KMS-11 (cell line): ENCODE data around the gene THRAP3.

ENCODE experiments used
- H2AFZ ChIP-seq: fragments of 200-600 bp; sonication (generic); 2 replicates; pipeline ENCODE4 v1.6.1; 2016; ENCODE audit warnings: antibody characterized with exemption, mixed run types, low read depth
- H3K27ac ChIP-seq: fragments of 200-600 bp; sonication (generic); 2 replicates; pipeline ENCODE4 v1.6.1; 2016; ENCODE audit warnings: mild to moderate bottlenecking, mixed run types
- H3K27me3 ChIP-seq: fragments of 200-600 bp; sonication (generic); 2 replicates; pipeline ENCODE4 v1.6.1; 2017; ENCODE audit warnings: mild to moderate bottlenecking, low read depth, mixed run types, moderate library complexity; ENCODE audit not compliant: insufficient read depth
- H3K36me3 ChIP-seq: fragments of 200-600 bp; sonication (generic); 2 replicates; pipeline ENCODE4 v1.6.1; 2017; ENCODE audit warnings: mild to moderate bottlenecking, mixed run types; ENCODE audit not compliant: insufficient read depth
- H3K4me1 ChIP-seq: fragments of 200-600 bp; sonication (generic); 2 replicates; pipeline ENCODE4 v1.6.1; 2016; ENCODE audit warnings: mild to moderate bottlenecking, low read depth, mixed run types; ENCODE audit not compliant: poor library complexity, severe bottlenecking
- H3K4me2 ChIP-seq: fragments of 200-600 bp; sonication (generic); 2 replicates; pipeline ENCODE4 v1.7.0; 2016; ENCODE audit warnings: mild to moderate bottlenecking, mixed run types
- H3K4me3 ChIP-seq: fragments of 200-600 bp; sonication (generic); IDR thresholded peaks from 2 replicates; pipeline ENCODE4 v1.6.1; 2017; ENCODE audit warnings: low read depth, low read length, mixed read lengths; ENCODE audit not compliant: insufficient read depth
- H3K79me2 ChIP-seq: fragments of 200-600 bp; sonication (generic); 2 replicates; pipeline ENCODE4 v1.6.1; 2016; ENCODE audit warnings: low read depth, mixed run types; ENCODE audit not compliant: insufficient read depth
- H3K9ac ChIP-seq: fragments of 200-600 bp; sonication (generic); 2 replicates; pipeline ENCODE4 v1.6.1; 2016; ENCODE audit warnings: mild to moderate bottlenecking, mixed run types
- H4K20me1 ChIP-seq: fragments of 200-600 bp; sonication (generic); 2 replicates; pipeline ENCODE4 v1.6.1; 2016; ENCODE audit warnings: mild to moderate bottlenecking, mixed run types; ENCODE audit not compliant: insufficient read depth
- TF ChIP-seq, protein P1 (sequence below): fragments of 200-600 bp; sonication (generic); conservative IDR thresholded peaks from 2 replicates; pipeline ENCODE4 v1.6.1; 2017; ENCODE audit warnings: low read depth, mild to moderate bottlenecking, antibody characterized with exemption, low read length, moderate library complexity, mixed read lengths

The THRAP3 gene

GRCh38 chr1:36352125-36352909, 128.1 kb downstream of the THRAP3 start:
- H3K36me3 ChIP-seq, result no peaks in the 10 kb centered on the region
- H3K79me2 ChIP-seq, result no peaks in the 10 kb centered on the region
- H3K9ac ChIP-seq, result no peak overlapping the region
- no peak overlapping the region for H3K4me2 ChIP-seq
- H3K4me3 ChIP-seq, result no peak overlapping the region
- H3K4me1 ChIP-seq, result no peaks in the 10 kb centered on the region
- H3K27ac ChIP-seq, result no peak overlapping the region
- H3K27me3 ChIP-seq, result no peaks in the 10 kb centered on the region
- no peak overlapping the region for H2AFZ ChIP-seq
- TF ChIP-seq, protein P1, sequence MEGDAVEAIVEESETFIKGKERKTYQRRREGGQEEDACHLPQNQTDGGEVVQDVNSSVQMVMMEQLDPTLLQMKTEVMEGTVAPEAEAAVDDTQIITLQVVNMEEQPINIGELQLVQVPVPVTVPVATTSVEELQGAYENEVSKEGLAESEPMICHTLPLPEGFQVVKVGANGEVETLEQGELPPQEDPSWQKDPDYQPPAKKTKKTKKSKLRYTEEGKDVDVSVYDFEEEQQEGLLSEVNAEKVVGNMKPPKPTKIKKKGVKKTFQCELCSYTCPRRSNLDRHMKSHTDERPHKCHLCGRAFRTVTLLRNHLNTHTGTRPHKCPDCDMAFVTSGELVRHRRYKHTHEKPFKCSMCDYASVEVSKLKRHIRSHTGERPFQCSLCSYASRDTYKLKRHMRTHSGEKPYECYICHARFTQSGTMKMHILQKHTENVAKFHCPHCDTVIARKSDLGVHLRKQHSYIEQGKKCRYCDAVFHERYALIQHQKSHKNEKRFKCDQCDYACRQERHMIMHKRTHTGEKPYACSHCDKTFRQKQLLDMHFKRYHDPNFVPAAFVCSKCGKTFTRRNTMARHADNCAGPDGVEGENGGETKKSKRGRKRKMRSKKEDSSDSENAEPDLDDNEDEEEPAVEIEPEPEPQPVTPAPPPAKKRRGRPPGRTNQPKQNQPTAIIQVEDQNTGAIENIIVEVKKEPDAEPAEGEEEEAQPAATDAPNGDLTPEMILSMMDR, result no peak
- H4K20me1 ChIP-seq, result no peaks in the 10 kb centered on the region

GRCh38 chr1:36352910-36353878, 129.0 kb downstream of the THRAP3 start:
- TF ChIP-seq, protein P1, result no peak
- Histone ChIP-seq H3K4me1 (no peaks in the 10 kb centered on the region), H3K9ac (no peak overlapping the region), H2AFZ (no peak overlapping the region), H3K4me2 (no peak overlapping the region), H3K27ac (no peak overlapping the region), H4K20me1 (no peaks in the 10 kb centered on the region), H3K27me3 (no peaks in the 10 kb centered on the region), H3K79me2 (no peaks in the 10 kb centered on the region), H3K4me3 (no peak overlapping the region), H3K36me3 (no peaks in the 10 kb centered on the region)

DNA sequence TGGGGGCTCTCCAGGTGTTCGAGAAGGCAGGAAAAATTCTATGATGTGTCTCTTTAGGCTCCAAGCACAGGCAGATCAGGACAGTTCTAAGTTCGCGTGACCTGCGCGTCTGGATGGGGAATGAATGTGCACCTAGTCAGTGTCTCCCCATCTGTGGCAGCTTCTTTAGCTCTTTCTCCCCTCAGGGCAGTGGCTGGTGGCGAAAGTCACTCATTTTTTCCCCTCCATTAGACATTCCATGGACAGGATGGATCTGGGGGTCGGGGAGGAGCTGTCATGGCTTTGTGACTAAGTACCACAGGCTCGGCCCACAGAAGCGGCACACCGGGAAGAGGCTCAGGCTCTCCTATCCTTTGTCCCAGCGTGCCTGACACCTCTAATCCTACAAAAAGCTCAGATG, 130.2 kb downstream of the THRAP3 start:
- Histone ChIP-seq H3K9ac (no peak overlapping the region), H2AFZ (no peak overlapping the region), H3K79me2 (no peaks in the 10 kb centered on the region), H3K4me2 (no peak overlapping the region), H3K27ac (no peak overlapping the region), H3K36me3 (no peaks in the 10 kb centered on the region), H3K27me3 (no peaks in the 10 kb centered on the region), H4K20me1 (no peaks in the 10 kb centered on the region), H3K4me1 (no peaks in the 10 kb centered on the region), H3K4me3 (no peak overlapping the region)
- TF ChIP-seq, protein P1, result no peak
